Heart left ventricle (tissue), 16 donors: Measurements from ENCODE around the gene SRP54. TPM values are rescaled to one million over a fixed set of nuclear protein-coding genes. Genes with fewer than 3 reads are reported as not detected.

Source experiments
- ATAC-seq, 4 donors: fragments of 200-7000 bp; cut with Tn5 transposase; one replicate each; pipeline ENCODE4 v1.9.1; 2020 to 2022; ENCODE audit warnings: moderate library complexity in 4 of 4, mild to moderate bottlenecking in 3 of 4, moderate number of reproducible peaks in 1 of 4
- DNase-seq, 5 donors: peaks; one replicate each; pipeline ENCODE4 v3.0.0-alpha.2; 2020
- H3K27ac ChIP-seq, 12 donors: fragments of 200-600 bp; sonication (generic) in 4 of 12; one replicate each; pipeline versions ENCODE4 v1.5.0 to v1.8.0; 2016 to 2022; ENCODE audit warnings: mild to moderate bottlenecking in 2 of 12
- H3K27me3 ChIP-seq, 9 donors: fragments of 200-600 bp; sonication (generic) in 2 of 9; one replicate each; pipeline versions ENCODE4 v1.5.1 to v1.8.0; 2016 to 2022; ENCODE audit warnings: mild to moderate bottlenecking in 3 of 9
- H3K36me3 ChIP-seq, 9 donors: fragments of 200-600 bp; sonication (generic) in 2 of 9; one replicate each; pipeline versions ENCODE4 v1.5.0 to v1.8.0; 2018 to 2022; ENCODE audit warnings: mild to moderate bottlenecking in 2 of 9
- H3K4me1 ChIP-seq, 12 donors: fragments of 200-600 bp; sonication (generic) in 4 of 12; one replicate each; pipeline versions ENCODE4 v1.5.0 to v1.8.0; 2016 to 2022; ENCODE audit warnings: mild to moderate bottlenecking in 3 of 12
- H3K4me3 ChIP-seq, 12 donors: fragments of 200-600 bp; sonication (generic) in 4 of 12; one replicate each; pipeline versions ENCODE4 v1.5.0 to v1.8.0; 2017 to 2022; ENCODE audit warnings: mild to moderate bottlenecking in 9 of 12, moderate library complexity in 4 of 12
- H3K9me3 ChIP-seq, 12 donors: fragments of 200-600 bp; sonication (generic) in 4 of 12; one replicate each; pipeline versions ENCODE4 v1.5.0 to v1.8.0; 2016 to 2022; ENCODE audit warnings: mild to moderate bottlenecking in 1 of 12
- POLR2A ChIP-seq, 2 donors: fragments of 450-650 bp; IDR thresholded peaks; one replicate each; pipeline ENCODE4 v1.6.1; 2017; ENCODE audit warnings: antibody characterized with exemption in 2 of 2, mild to moderate bottlenecking in 2 of 2, moderate library complexity in 2 of 2
- WGBS, 4 donors: extraction: QIAGEN DNeasy Blood & Tissue Kit in 2 of 4; methylation state at CpG; one replicate each; pipeline versions ENCODE4 v1.1.5 to v1.1.7; 2013 to 2018; 5-methylcytosine and 5-hydroxymethylcytosine counted together
- intact Hi-C, 10 donors: fragments of 100-400 bp; cut with DNase I; formaldehyde crosslinking; loops; one replicate each; pipeline versions ENCODE4 v1.11.1 to v1.14.2; 2022
- long read RNA-seq, 3 donors: library from polyadenylated mRNA; unstranded; transcript quantifications; one replicate each; pipeline ENCODE4 v2.0.0, GENCODE V29; 2020 to 2021
- polyA plus RNA-seq, 2 donors: library from polyadenylated mRNA; stranded (reverse); fragments of 200-250 nt; gene quantifications; one replicate each; pipeline ENCODE4 v1.2.3, GENCODE V29; 2013
- total RNA-seq, 9 donors: library from RNA; depleted of rRNA in 2 of 9; stranded (reverse); fragments of >200 nt in 2 of 9; fragmentation: NEBNext Ultra II Directional in 3 of 9; extraction: Animal tissue kit (Norgen Biotek cat#: 25700) in 3 of 9; gene quantifications; one replicate each; pipeline versions ENCODE4 v1.1.0 to v1.2.4, GENCODE V29; 2016 to 2023
- TF ChIP-seq, protein P1 (sequence below), 12 donors: fragments of 200-600 bp; sonication (generic) in 4 of 12; IDR thresholded peaks; one replicate each; pipeline versions ENCODE4 v1.5.0 to v1.8.0; 2018 to 2022; ENCODE audit warnings: antibody characterized with exemption in 12 of 12, mild to moderate bottlenecking in 5 of 12
- donor health status: ischemic (EF 13 %, LVEDD 7.1; RV severe dilation, severe dysfunction).
- donor health status: healthy with polysubstance abuse.
- donor health status: DM: no; HTN: yes; CAD: no.
- donor health status: DM: no; HTN: no; CAD: no.
- donor health status: ischemic (EF 25% LVEDD 6.9; RV normal size, moderate dysfunction).
- donor health status: ischemic (EF 25% LVEDD 5.7; RV mildly dilated, moderate dysfunction).
- donor health status: healthy.
- donor health status: DM: yes; HTN: yes; CAD: no.
- donor health status: ischemic (EF 35%, LVEDD 5.7; RV mildly dilated, moderate dysfunction).
- donor health status: nonischemic (EF 11% LVEDD 7.7; RV severe dilation, severe dysfunction).
- donor health status: DM: yes; HTN: yes; CAD: no.
- donor health status: PGD.
- donor health status: ischemic (EF 29% LVEDD 5.4; RV normal size, mild dysfunction).
- donor health status: nonischemic (EF 23%, LVEDD 6.1; RV moderate dilation, normal function).

SRP54 gene
- total RNA-seq (10 to 100 TPM; 29.0 to 37.3 (median 34.0) TPM), polyA plus RNA-seq (10 to 100 TPM; 16.0 to 53.3 TPM)
- long read RNA-seq, donor 1, transcript SRP54-201 (16 exons, 2,279 nt) = major isoform, 65 of 74 reads
- long read RNA-seq, donor 1, partial matches to known transcripts = 5 of 74 reads
- long read RNA-seq, donor 1, other reads (novel, unspliced or antisense) = 3 of 74 reads
- long read RNA-seq, donor 2, transcript SRP54-201 (16 exons, 2,279 nt) = major isoform, 229 of 248 reads
- long read RNA-seq, donor 2, partial matches to known transcripts = 6 of 248 reads
- long read RNA-seq, donor 2, other reads (novel, unspliced or antisense) = 11 of 248 reads
- long read RNA-seq, donor 3, transcript SRP54-201 (16 exons, 2,279 nt) = major isoform, 48 of 52 reads
- long read RNA-seq, donor 3, partial matches to known transcripts = 1 of 52 reads
- long read RNA-seq, donor 3, other reads (novel, unspliced or antisense) = 2 of 52 reads

DNA sequence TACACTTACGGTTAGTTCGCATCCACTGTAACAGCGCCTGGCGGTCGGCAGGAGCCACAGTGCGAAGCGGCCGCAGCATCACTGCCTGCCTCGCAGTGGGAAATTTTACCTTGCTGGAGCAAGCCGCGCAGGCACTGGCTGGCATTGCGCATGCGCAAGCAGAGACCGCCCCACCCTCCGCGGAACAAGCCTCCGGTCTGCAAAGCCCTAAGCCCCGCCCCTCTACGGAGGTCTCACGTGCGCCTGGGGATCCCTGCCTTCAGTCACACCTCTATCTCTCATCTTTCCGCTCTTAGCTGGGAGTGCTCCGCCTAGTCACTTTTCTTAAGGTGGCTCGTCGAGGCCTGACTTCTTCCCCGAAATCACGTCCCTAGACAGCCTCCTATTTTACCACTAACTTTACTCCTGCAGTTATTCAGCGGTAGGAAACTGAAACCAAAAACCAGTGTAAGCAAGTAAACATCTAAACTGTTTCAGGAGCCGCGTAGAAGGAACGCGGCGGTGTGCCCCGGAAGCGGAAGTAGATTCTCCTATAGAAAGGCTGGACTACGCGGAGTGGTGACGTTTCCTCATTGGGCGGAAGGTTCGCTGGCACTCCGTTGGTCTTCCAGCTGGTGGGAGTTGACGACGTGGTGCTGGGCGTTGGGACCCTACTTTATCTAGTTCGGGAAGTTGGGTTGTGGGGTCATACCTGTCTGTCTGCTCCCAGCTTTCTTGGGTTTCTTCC lies at the start of gene SRP54:
Gene SRP54, plus strand, starts transcription at position 572 of the 727 bp plus-strand sequence. CDS start 13,718 bp downstream, outside the sequence.
- DNase-seq (peak; percentile 98 to 99 (median 99)), ATAC-seq (peak; percentile 97 to 99 (median 97))
- TF ChIP-seq, protein P1, sequence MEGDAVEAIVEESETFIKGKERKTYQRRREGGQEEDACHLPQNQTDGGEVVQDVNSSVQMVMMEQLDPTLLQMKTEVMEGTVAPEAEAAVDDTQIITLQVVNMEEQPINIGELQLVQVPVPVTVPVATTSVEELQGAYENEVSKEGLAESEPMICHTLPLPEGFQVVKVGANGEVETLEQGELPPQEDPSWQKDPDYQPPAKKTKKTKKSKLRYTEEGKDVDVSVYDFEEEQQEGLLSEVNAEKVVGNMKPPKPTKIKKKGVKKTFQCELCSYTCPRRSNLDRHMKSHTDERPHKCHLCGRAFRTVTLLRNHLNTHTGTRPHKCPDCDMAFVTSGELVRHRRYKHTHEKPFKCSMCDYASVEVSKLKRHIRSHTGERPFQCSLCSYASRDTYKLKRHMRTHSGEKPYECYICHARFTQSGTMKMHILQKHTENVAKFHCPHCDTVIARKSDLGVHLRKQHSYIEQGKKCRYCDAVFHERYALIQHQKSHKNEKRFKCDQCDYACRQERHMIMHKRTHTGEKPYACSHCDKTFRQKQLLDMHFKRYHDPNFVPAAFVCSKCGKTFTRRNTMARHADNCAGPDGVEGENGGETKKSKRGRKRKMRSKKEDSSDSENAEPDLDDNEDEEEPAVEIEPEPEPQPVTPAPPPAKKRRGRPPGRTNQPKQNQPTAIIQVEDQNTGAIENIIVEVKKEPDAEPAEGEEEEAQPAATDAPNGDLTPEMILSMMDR (IDR thresholded peaks at IDR 0.05) = peak in 4 of 12 donors; percentile 3 to 21 (median 9)
- TF ChIP-seq POLR2A (IDR thresholded peaks at IDR 0.05) = peak in 1 of 2 donors; percentile 83
- peaks cover 0 to 5% (median 0%) of the 10 kb centered on the region in 9 donors for H3K36me3 ChIP-seq
- H3K9me3 ChIP-seq = no peaks in the 10 kb centered on the region
- H3K27me3 ChIP-seq = no peaks in the 10 kb centered on the region
- intact Hi-C loops = loop anchor here (1.0 to 10.0 kb wide), 10 partner anchors 62 to 270 kb away; partner anchors contain the start of genes FAM177A1 (in 4 of the 10), BAZ1A (in 3 of the 10), PPP2R3C (in 2 of the 10) and CFL2 (in 1 of the 10)
- H3K4me1 ChIP-seq = peaks cover 7 to 44% (median 29%) of the 10 kb centered on the region in 12 donors
- H3K27ac ChIP-seq = peak within 1 kb of the TSS; percentile 90 to 100 (median 96)
- 0 to 1% (median 0%) methylated on average over 42 to 45 of the region's 45 CpGs for WGBS, 4 donors
- peak within 1 kb of the TSS; percentile 66 to 99 (median 86) for H3K4me3 ChIP-seq

DNA sequence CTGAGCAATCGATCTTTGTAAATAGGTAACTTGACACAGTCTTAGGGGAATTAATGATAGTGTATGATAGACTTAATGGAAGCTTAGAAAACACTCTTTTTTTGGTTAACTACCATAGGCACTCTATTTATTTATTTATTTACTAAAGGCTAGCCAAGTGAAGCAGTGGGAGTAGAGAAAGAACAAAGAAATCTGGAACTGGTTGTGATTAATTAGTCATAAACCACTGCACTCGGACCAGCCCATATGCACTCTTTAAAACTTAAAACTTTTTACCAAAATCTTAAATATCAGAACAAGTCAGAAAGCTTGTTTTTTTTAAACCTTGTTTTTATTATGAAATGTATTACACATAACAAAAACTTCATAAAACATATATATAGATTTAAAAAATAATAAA lies 49.5 kb upstream of the SRP54 start:
- TF ChIP-seq POLR2A (IDR thresholded peaks at IDR 0.05) = no peak
- TF ChIP-seq, protein P1 (IDR thresholded peaks at IDR 0.05) = no peak
- Histone ChIP-seq H3K27ac (no peak overlapping the region), H3K9me3 (no peaks in the 10 kb centered on the region), H3K4me3 (no peak overlapping the region), H3K27me3 (no peaks in the 10 kb centered on the region), H3K36me3 (no peaks in the 10 kb centered on the region), H3K4me1 (peaks cover 0 to 31% (median 3%) of the 10 kb centered on the region in 12 donors)
- WGBS, 4 donors = 94 to 97% (median 95%) methylated on average over 2 of the region's 2 CpGs
- intact Hi-C loops = no loop called here
- no peak for ATAC-seq
- DNase-seq = no peak

DNA sequence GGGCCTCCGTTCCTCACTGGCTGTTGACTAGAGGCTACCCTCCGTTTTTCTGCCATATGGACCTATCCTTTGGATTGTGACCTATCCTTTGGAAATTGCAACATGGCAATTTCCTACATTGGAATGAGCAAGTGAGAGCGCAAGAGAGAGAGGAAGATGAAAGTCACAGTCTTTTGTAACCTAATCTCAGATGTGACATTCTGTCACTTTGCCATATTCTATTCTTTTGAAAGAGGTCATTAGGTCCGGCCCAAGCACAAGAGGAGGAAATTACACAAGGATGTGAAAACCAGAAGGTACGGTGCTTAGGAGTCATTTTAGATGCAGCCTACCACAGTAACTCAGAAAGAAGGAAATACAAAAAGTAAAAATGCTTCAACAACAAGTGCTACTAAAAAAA lies 47.3 kb upstream of the SRP54 start:
- H3K36me3 ChIP-seq = no peaks in the 10 kb centered on the region
- no peak overlapping the region for H3K4me3 ChIP-seq
- peaks cover 0 to 23% (median 3%) of the 10 kb centered on the region in 12 donors for H3K4me1 ChIP-seq
- no peaks in the 10 kb centered on the region for H3K27me3 ChIP-seq
- TF ChIP-seq, protein P1 (IDR thresholded peaks at IDR 0.05) = no peak
- TF ChIP-seq POLR2A (IDR thresholded peaks at IDR 0.05) = no peak
- WGBS, 4 donors = 63 to 79% (median 65%) methylated on average over 5 of the region's 5 CpGs
- peak overlapping the region in 1 of 12 donors; percentile 48 for H3K27ac ChIP-seq
- peak in 1 of 4 donors; percentile 78 for ATAC-seq
- no peaks in the 10 kb centered on the region for H3K9me3 ChIP-seq
- intact Hi-C loops = no loop called here
- DNase-seq = no peak

DNA sequence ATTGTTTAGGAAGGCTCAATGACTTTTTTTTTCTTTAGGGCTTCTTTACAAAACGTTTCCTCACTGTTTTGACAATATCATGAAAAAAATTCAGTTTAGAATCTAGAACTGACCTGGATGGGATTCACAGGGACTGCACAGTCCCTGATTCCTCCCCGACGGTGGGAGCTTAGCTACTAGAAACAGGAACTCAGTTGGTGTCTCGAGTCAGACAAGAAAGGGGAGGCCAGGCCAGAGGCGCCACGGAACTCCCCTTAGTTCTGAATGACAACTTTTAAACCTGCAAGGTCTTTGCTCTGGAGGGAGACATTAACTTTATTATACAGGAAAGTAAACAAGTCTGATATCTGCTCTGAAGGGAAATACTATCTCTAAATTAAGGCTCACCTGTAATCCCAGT lies 45.4 kb upstream of the SRP54 start:
- Histone ChIP-seq H3K36me3 (no peaks in the 10 kb centered on the region), H3K27ac (no peak overlapping the region), H3K27me3 (no peaks in the 10 kb centered on the region), H3K4me1 (peaks cover 0 to 8% (median 0%) of the 10 kb centered on the region in 12 donors), H3K4me3 (no peak overlapping the region), H3K9me3 (no peaks in the 10 kb centered on the region)
- DNase-seq (no peak), ATAC-seq (no peak)
- TF ChIP-seq POLR2A (IDR thresholded peaks at IDR 0.05) = no peak
- TF ChIP-seq, protein P1 (IDR thresholded peaks at IDR 0.05) = no peak
- intact Hi-C loops = no loop called here
- WGBS, 4 donors = 85 to 89% (median 86%) methylated on average over 6 of the region's 6 CpGs
